WTC11 (cell line): ENCODE results near the gene APPL1.

ENCODE experiments used
- CTCF ChIP-seq: fragments of 200-600 bp; IDR thresholded peaks from 2 replicates; pipeline ENCODE4 v1.8.0; 2022; ENCODE audit warnings: antibody characterized with exemption
- HMGXB4 ChIP-seq: sonication (generic); formaldehyde crosslinking; IDR thresholded peaks from 2 replicates; pipeline ENCODE4 v1.8.1; 2023; ENCODE audit warnings: mild to moderate bottlenecking, moderate library complexity, missing genetic modification reagents
- KAT7 ChIP-seq: sonication (generic); formaldehyde crosslinking; IDR thresholded peaks from 2 replicates; pipeline ENCODE4 v1.8.1; 2023; ENCODE audit warnings: missing genetic modification reagents, mild to moderate bottlenecking, borderline replicate concordance
- SOX15 ChIP-seq: fragments of 250-450 bp; sonication (Bioruptor Pico); IDR thresholded peaks from 2 replicates; pipeline ENCODE4 v1.9.0; 2021; ENCODE audit warnings: mild to moderate bottlenecking
- SP1 ChIP-seq: sonication (generic); formaldehyde crosslinking; conservative IDR thresholded peaks from 2 replicates; pipeline ENCODE4 v1.8.1; 2022; ENCODE audit warnings: missing genetic modification reagents
- TP53 ChIP-seq: sonication (generic); formaldehyde crosslinking; IDR thresholded peaks from 2 replicates; pipeline ENCODE4 v1.8.1; 2023; ENCODE audit warnings: mild to moderate bottlenecking, missing genetic modification reagents
- ZBTB43 ChIP-seq: sonication (generic); formaldehyde crosslinking; IDR thresholded peaks from 2 replicates; pipeline ENCODE4 v1.8.1; 2023; ENCODE audit warnings: mild to moderate bottlenecking, missing genetic modification reagents

GRCh38 chr3:57192028-57192427 is 35.5 kb upstream of the APPL1 start:
- TF ChIP-seq CTCF (no peak), TP53 (CRISPR knock-in tag) (no peak), SOX15 (CRISPR knock-in tag) (no peak), ZBTB43 (no peak), HMGXB4 (CRISPR knock-in tag) (no peak), SP1 (CRISPR knock-in tag) (no peak), KAT7 (CRISPR knock-in tag) (no peak)
